GM18858 (cell line): Measurements from ENCODE around the gene SRGAP3.

Experiments
- ATAC-seq: cut with Tn5 transposase; IDR thresholded peaks from one replicate; pipeline ENCODE4 v1.9.1; 2021; ENCODE audit not compliant: unreplicated experiment

The SRGAP3 gene

GRCh38 chr3:9180764-9181117, 68.7 kb downstream of the SRGAP3 start:
- no peak for ATAC-seq

- ATAC-seq: no peak
Observed at GRCh38 chr3:9179826-9180763, 69.4 kb downstream of the SRGAP3 start.

DNA sequence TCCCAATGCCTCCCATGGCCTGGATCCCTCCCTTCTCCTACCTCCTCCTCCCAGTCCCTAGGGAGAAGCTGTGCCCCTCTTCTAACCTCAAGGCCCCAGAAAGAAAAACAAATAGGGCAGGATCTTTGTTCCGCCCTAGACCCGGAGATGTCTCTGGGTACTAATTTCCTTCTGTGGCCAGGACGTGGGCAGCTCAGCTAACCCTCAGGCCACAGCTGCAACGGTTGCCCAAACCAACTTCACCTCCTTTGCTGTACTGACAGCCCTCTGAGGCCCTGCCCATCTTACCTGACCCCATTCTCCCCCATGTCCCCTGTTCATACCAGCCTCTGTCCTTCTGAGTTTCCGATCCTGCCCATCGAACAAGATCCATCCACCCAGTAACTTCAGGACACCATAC, 70.7 kb downstream of the SRGAP3 start:
- no peak for ATAC-seq

GRCh38 chr3:9175421-9175820, 74.0 kb downstream of the SRGAP3 start:
- ATAC-seq: no peak

DNA sequence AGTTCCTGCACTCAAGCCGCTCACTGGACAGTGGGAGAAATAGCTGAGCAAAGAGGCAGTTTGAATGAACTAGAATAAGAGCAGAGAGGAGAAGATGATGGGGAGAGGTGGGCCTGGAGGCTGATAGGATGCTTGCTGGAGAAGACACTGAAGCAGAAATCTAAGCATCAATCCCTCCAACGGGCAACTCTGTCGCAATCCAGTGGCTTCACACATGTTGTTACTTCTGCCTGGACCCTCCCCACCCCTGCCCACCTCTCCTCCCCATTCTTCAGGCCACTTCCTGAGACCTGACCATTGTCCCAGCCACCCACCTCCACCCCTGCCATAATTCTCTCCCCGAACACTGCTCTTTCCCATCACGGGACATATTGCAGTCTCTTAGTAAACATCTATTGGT, 76.0 kb downstream of the SRGAP3 start:
- ATAC-seq: no peak

DNA sequence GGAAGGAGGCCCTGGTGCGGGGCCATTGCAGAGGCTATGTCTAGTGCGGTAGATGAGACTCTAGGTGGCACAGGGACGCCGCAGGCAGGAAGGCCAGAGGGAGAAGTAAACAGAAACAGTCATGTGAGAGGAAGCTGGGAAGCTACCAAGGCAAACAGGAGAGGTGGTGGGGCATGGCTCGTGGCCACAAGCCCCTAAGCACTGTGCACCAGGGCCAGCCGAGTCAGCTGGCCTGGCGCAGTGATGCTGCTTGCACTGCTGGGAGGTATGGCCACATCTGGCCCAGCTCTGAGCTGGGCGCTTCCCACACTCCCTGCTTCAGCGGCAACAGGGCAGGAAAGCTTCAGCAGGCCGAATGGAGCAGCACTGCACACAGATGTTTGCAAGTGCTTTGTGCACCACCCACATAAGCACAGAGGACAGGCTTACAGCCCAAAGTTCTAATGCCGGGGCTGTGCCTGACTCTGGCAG, 76.6 kb downstream of the SRGAP3 start:
- ATAC-seq: no peak

GRCh38 chr3:9170851-9171160, 78.6 kb downstream of the SRGAP3 start:
- ATAC-seq: no peak

DNA sequence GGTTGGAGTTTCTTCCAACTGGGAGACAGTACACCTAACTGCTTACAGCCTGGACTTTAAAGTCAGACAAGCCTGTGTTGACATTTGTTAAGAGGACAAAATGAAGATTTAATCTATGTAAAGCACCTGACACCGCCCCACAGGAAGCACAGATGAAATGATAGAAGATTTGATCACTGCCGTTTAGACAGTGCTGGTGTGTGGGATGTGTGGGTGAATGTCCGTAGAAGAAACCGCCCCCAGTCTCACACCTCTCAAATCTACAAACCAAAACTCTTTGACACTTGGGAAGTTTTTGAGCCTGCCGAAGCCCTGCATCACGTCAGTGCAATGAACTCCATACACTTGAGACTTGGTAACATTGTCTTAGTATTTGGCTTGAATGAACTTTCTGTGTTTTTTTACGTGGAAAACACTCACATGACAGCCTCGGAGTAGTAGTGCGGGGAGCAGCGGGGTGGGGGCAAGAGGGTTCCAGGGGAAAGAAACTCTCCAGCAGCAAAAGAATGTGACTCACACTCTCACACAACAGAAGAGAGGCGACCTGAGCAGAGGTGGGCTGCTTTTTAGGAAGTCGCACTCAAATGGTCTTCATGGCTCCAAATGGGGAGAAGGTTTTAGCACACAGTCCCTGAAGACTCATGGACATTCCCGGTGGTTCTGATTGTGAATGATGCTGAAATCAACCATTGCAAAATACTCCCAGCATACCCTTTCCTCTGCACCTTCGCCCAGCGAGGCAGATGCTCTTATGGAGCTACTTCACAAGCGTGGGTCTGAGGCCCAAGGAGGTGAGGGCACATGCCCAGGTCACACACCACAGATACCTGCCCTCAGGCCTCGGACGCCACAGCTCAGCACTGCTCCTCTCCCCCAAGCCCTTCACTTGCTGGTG, 79.2 kb downstream of the SRGAP3 start:
- ATAC-seq: no peak

DNA sequence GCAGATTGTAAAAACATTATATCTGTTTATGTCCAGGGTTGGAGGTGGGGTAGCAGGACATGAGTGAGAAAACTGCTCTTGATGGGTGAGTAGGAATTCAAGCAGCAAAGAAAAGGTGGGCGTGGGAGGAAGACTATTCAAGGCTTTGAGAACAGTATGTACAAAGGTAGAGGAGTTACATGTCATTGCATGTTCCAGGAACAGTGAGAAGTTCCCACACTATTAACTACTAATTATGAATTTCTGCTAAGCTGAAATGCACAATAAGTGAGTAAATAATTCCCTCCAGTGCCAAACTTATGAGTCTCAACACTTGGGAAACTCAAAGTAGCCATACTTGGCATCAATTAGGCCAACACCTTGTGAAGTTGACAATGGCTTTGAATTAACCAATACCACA, 80.1 kb downstream of the SRGAP3 start:
- ATAC-seq: no peak

DNA sequence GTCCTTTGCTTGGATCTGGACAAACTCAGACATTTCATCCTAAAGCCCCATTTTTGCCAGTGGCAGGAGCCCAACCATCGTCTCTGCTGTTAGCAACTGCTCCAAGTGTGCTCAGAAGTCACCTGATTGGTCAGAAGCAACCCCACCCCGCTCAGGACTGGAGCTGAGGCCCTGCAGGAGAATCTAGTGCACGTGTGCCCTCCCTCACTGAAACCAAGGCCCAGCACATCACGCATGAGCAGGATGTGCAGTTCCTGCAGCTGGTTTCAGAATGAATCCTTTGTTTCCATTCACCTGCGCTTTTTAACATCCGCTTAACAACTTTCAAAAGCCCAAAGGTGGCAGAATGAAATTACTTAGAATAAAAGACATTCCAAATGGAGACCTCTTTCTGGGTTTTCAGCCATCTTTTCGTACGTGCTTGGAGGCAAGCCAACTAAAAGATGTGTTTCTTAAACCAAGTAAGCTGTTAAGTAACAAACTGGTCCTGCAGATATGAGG, 81.2 kb downstream of the SRGAP3 start:
- peak; percentile 96 for ATAC-seq

- ATAC-seq: no peak
Observed at GRCh38 chr3:9167222-9167621, 82.2 kb downstream of the SRGAP3 start.

- ATAC-seq: no peak
Observed at GRCh38 chr3:9165421-9165820, 84.0 kb downstream of the SRGAP3 start.

- no peak for ATAC-seq
Observed at GRCh38 chr3:9163289-9163688, 86.2 kb downstream of the SRGAP3 start.

GRCh38 chr3:9161811-9162210, 87.6 kb downstream of the SRGAP3 start:
- no peak for ATAC-seq

GRCh38 chr3:9161298-9161697, 88.1 kb downstream of the SRGAP3 start:
- ATAC-seq: no peak

- ATAC-seq: no peak
Observed at GRCh38 chr3:9158865-9159630, 90.4 kb downstream of the SRGAP3 start.

- no peak for ATAC-seq
Observed at GRCh38 chr3:9157651-9158362, 91.6 kb downstream of the SRGAP3 start.

GRCh38 chr3:9156604-9157003, 92.8 kb downstream of the SRGAP3 start:
- ATAC-seq: no peak

- ATAC-seq: no peak
Observed at GRCh38 chr3:9155028-9155427, 94.4 kb downstream of the SRGAP3 start.

- ATAC-seq: no peak
Observed at GRCh38 chr3:9153904-9154619, 95.4 kb downstream of the SRGAP3 start.
